Adrenal gland (tissue), 12 donors: ENCODE measurements around the gene CIB2. TPM values are rescaled to one million over a fixed set of nuclear protein-coding genes. Genes with fewer than 3 reads are reported as not detected.
A peak's percentile ranks its signal among the peaks of the same experiment; 100 is the strongest.

Source experiments
- DNase-seq, 7 donors: peaks; one replicate each; pipeline ENCODE4 v3.0.0-alpha.2; 2019 to 2020
- H3K27ac ChIP-seq, 5 donors: fragments of 200-600 bp; sonication (generic) in 4 of 5; 1 replicate in 3 of 5; 2 replicates in 2 of 5; pipeline versions ENCODE4 v1.5.1 to v1.8.0; 2016 to 2020; ENCODE audit warnings: mild to moderate bottlenecking in 1 of 5
- H3K27me3 ChIP-seq: fragments of 200-600 bp; 2 replicates; pipeline ENCODE4 v1.8.0; 2021
- H3K36me3 ChIP-seq, 2 donors: fragments of 200-600 bp; replicated peaks in 1 of 2; 1 replicate in 1 of 2; 2 replicates in 1 of 2; pipeline versions ENCODE4 v1.5.1 to v1.8.0; 2018 to 2022
- H3K4me1 ChIP-seq, 2 donors: fragments of 200-600 bp; replicated peaks in 1 of 2; 1 replicate in 1 of 2; 2 replicates in 1 of 2; pipeline versions ENCODE4 v1.5.1 to v1.8.0; 2018 to 2021
- H3K4me3 ChIP-seq, 4 donors: fragments of 200-600 bp; sonication (generic) in 3 of 4; one replicate each; pipeline ENCODE4 v1.5.1; 2016 to 2018
- H3K9me3 ChIP-seq, 3 donors: fragments of 200-600 bp; sonication (generic) in 1 of 3; replicated peaks in 1 of 3; 1 replicate in 2 of 3; 2 replicates in 1 of 3; pipeline versions ENCODE4 v1.5.1 to v1.8.0; 2016 to 2021
- CTCF ChIP-seq, 6 experiments: fragments of 450-650 bp in 4 of 6; fragments of 200-600 bp in 2 of 6; sonication (generic) in 1 of 6; IDR thresholded peaks; 1 replicate in 5 of 6; 2 replicates in 1 of 6; pipeline versions ENCODE4 v1.5.1 to v1.8.0; 2016 to 2021; ENCODE audit warnings: antibody characterized with exemption in 6 of 6, mild to moderate bottlenecking in 2 of 6, moderate library complexity in 1 of 6
- POLR2A ChIP-seq, 2 donors: fragments of 450-650 bp; IDR thresholded peaks; one replicate each; pipeline ENCODE4 v1.6.1; 2017; ENCODE audit warnings: antibody characterized with exemption in 2 of 2, mild to moderate bottlenecking in 2 of 2, moderate library complexity in 1 of 2
- WGBS, 4 donors: extraction: QIAGEN DNeasy Blood & Tissue Kit in 2 of 4; methylation state at CpG; one replicate each; pipeline versions ENCODE4 v1.1.5 to v1.1.7; 2013 to 2017; 5-methylcytosine and 5-hydroxymethylcytosine counted together
- intact Hi-C, 2 donors: fragments of 100-400 bp; cut with DNase I; formaldehyde crosslinking; loops; one replicate each; pipeline versions ENCODE4 v1.14.1 to v1.15.0; 2022 to 2023
- polyA plus RNA-seq, 3 donors: library from polyadenylated mRNA; stranded (reverse); fragments of 200-250 nt in 2 of 3; fragments of 350-450 nt in 1 of 3; fragmentation: Illumina TruSeq in 1 of 3; extraction: RNeasy Lipid Tissue Mini Kit (QIAGEN cat#74804) in 1 of 3; gene quantifications; one replicate each; pipeline ENCODE4 v1.2.3, GENCODE V29; 2013 to 2014
- total RNA-seq, 9 donors: library from RNA; depleted of rRNA in 4 of 9; stranded (reverse); fragments of >200 nt in 4 of 9; fragments of 120-200 nt in 1 of 9; fragmentation: NEBNext Ultra II Directional in 1 of 9; extraction: Animal tissue kit (Norgen Biotek cat#: 25700) in 1 of 9; gene quantifications; one replicate each; pipeline versions ENCODE4 v1.1.0 to v1.2.4, GENCODE V29; 2013 to 2023
- donor health status: healthy with polysubstance abuse.
- donor health status: Bipolar disorder and iron deficiency.
- donor health status: DM: yes; HTN: yes; CAD: no.
- donor health status: DM: no; HTN: no; CAD: no.
- donor health status: DM: no; HTN: no; CAD: no.
- donor health status: DM: yes; HTN: yes; CAD: no.

The CIB2 gene
- total and polyA plus RNA-seq, 12 donors: 4.4 to 37.8 (median 19.7) TPM

GRCh38 chr15:78069052-78069414, 62.2 kb downstream of the CIB2 start:
- no peak for DNase-seq
- intact Hi-C loops: no loop called here
- peaks cover 97 to 98% of the 10 kb centered on the region in 2 donors for H3K4me1 ChIP-seq

GRCh38 chr15:78067328-78068228, 63.7 kb downstream of the CIB2 start:
- 0 to 22% (median 5%) methylated on average over 1 of the region's 1 CpG for WGBS, 4 donors
- DNase-seq: peak in 6 of 7 donors; percentile 53 to 81 (median 68)
- TF ChIP-seq CTCF (IDR thresholded peaks at IDR 0.05): no peak
- peak in 1 of 2 donors; percentile 45 for TF ChIP-seq POLR2A (IDR thresholded peaks at IDR 0.05)
- Histone ChIP-seq H3K4me3 (no peak overlapping the region), H3K27me3 (no peaks in the 10 kb centered on the region), H3K27ac (peak overlapping the region; percentile 82 to 98 (median 91)), H3K4me1 (peaks cover 89 to 98% of the 10 kb centered on the region in 2 donors), H3K9me3 (no peaks in the 10 kb centered on the region), H3K36me3 (no peaks in the 10 kb centered on the region)
- intact Hi-C loops: no loop called here

More at GRCh38 chr15:78069052-78069414, 62.2 kb downstream of the CIB2 start:
- Histone ChIP-seq H3K36me3 (no peaks in the 10 kb centered on the region), H3K27me3 (no peaks in the 10 kb centered on the region), H3K4me3 (no peak overlapping the region), H3K9me3 (no peaks in the 10 kb centered on the region), H3K27ac (peak overlapping the region; percentile 23 to 98 (median 82))
- WGBS, 4 donors: 61 to 78% (median 71%) methylated on average over 7 of the region's 7 CpGs
- TF ChIP-seq CTCF (IDR thresholded peaks at IDR 0.05): no peak
- no peak for TF ChIP-seq POLR2A (IDR thresholded peaks at IDR 0.05)

GRCh38 chr15:78065973-78066946, 65.0 kb downstream of the CIB2 start:
- no peak overlapping the region for H3K4me3 ChIP-seq
- H3K36me3 ChIP-seq: no peaks in the 10 kb centered on the region
- peak in 1 of 7 donors; percentile 48 for DNase-seq
- intact Hi-C loops: no loop called here
- H3K27me3 ChIP-seq: no peaks in the 10 kb centered on the region
- peak overlapping the region; percentile 82 to 98 (median 91) for H3K27ac ChIP-seq
- peaks cover 83 to 98% of the 10 kb centered on the region in 2 donors for H3K4me1 ChIP-seq
- WGBS, 4 donors: 66 to 72% (median 69%) methylated on average over 7 of the region's 7 CpGs
- TF ChIP-seq CTCF (IDR thresholded peaks at IDR 0.05) (no peak), POLR2A (IDR thresholded peaks at IDR 0.05) (no peak)
- H3K9me3 ChIP-seq: no peaks in the 10 kb centered on the region
